Nephron progenitor cell (in vitro differentiated cells): Measurements from ENCODE around the gene CD69.
"Not testable (repeated sequence)": the region's sequence is repeated elsewhere in the genome, so short reads cannot be mapped to it uniquely, and the experiment has no call there.

ENCODE experiments used
- DNase-seq: peaks from one replicate; pipeline ENCODE4 v3.0.0; 2021
- H3K27ac Mint-ChIP-seq: 2 replicates; pipeline ENCODE4 v1.8.0; 2021; ENCODE audit warnings: mild to moderate bottlenecking, moderate library complexity, mixed read lengths
- H3K27me3 Mint-ChIP-seq: 2 replicates; pipeline ENCODE4 v1.8.0; 2021; ENCODE audit warnings: mild to moderate bottlenecking, low read depth, mixed read lengths; ENCODE audit not compliant: poor library complexity
- H3K36me3 Mint-ChIP-seq: 2 replicates; pipeline ENCODE4 v1.8.0; 2021; ENCODE audit warnings: low read depth, mixed read lengths
- H3K4me1 Mint-ChIP-seq: 2 replicates; pipeline ENCODE4 v1.8.0; 2021; ENCODE audit warnings: mixed read lengths
- H3K4me3 Mint-ChIP-seq: 2 replicates; pipeline ENCODE4 v1.8.0; 2021; ENCODE audit warnings: mild to moderate bottlenecking, moderate library complexity, mixed read lengths
- H3K9me3 Mint-ChIP-seq: 2 replicates; pipeline ENCODE4 v1.8.0; 2021; ENCODE audit warnings: mild to moderate bottlenecking, moderate library complexity, mixed read lengths
- TF ChIP-seq, protein P1 (sequence below): fragments of 200-600 bp; sonication (generic); IDR thresholded peaks from 2 replicates; pipeline ENCODE4 v1.5.0; 2021; ENCODE audit warnings: antibody characterized with exemption

Gene CD69

DNA sequence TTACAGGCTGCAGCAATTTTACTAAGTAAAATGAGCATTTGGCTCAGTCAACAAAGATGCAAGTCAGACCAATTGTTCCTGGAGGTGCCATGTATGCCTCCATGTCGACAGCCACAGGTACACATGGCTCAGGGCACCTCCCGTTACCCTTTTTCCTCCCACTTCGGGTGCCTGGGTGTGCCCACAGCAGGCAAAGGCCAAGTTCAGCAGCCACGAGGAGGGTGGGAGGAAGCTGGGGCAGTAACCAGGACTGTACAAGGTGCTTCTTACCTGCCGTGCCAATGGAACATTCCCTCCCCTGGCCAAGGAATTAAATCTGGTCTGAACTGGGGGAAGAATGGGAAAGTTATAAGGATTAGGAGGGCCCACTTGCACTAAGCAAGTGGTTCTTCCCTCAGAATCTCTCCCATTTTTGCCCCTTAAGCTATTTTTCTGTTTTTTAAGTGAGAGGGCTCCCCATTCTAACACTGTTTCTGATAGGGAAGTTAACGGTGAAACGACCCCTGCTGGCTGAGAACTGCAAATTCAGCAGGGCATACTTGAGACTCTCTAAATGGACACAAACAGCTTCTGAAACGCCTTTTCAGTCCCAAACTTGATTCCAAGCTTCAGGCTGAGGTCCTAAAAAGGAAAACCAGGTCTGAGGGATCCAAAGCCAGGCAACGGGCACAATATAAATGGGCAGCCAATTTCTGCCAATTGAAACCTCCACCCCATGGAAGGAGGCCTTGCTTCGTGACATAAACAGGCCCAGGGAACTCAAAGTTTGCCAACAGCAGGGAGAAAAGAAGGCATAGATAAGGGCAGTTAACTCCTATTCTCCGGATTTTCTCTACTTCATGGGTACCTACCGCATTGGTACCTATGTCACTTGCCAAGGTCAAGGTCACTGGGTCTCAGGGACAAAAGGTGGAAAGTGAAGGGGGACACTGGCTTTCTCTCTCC lies 52.6 kb downstream of the CD69 start:
- TF ChIP-seq, protein P1, sequence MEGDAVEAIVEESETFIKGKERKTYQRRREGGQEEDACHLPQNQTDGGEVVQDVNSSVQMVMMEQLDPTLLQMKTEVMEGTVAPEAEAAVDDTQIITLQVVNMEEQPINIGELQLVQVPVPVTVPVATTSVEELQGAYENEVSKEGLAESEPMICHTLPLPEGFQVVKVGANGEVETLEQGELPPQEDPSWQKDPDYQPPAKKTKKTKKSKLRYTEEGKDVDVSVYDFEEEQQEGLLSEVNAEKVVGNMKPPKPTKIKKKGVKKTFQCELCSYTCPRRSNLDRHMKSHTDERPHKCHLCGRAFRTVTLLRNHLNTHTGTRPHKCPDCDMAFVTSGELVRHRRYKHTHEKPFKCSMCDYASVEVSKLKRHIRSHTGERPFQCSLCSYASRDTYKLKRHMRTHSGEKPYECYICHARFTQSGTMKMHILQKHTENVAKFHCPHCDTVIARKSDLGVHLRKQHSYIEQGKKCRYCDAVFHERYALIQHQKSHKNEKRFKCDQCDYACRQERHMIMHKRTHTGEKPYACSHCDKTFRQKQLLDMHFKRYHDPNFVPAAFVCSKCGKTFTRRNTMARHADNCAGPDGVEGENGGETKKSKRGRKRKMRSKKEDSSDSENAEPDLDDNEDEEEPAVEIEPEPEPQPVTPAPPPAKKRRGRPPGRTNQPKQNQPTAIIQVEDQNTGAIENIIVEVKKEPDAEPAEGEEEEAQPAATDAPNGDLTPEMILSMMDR = peak; percentile 76
- peaks cover 14% of the 10 kb centered on the region for H3K9me3 Mint-ChIP-seq
- no peaks in the 10 kb centered on the region for H3K4me1 Mint-ChIP-seq
- no peaks in the 10 kb centered on the region for H3K36me3 Mint-ChIP-seq
- no peak overlapping the region for H3K4me3 Mint-ChIP-seq
- peaks cover 5% of the 10 kb centered on the region for H3K27me3 Mint-ChIP-seq
- DNase-seq = peak; percentile 49
- H3K27ac Mint-ChIP-seq = no peak overlapping the region

DNA sequence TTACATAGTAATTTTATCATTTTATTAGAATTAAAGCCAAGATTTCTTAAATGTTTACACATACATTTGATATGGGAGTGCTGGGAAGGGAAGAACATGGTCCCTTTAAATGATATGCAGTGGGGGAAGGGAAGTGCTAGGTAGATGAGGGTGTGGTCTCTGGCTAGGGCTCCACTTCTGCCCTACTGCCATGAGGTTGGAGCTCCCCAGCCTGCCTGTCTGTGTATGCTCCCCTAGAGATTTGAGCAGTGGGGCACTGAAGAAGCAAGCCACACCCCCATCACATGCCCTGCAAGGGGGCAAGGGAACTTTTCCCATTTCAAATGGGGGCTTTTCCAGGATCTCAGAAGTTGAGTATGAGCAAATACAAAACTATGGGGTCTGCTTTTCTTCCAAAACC lies 53.3 kb downstream of the CD69 start:
- DNase-seq = no peak
- peaks cover 5% of the 10 kb centered on the region for H3K27me3 Mint-ChIP-seq
- no peak overlapping the region for H3K27ac Mint-ChIP-seq
- TF ChIP-seq, protein P1 = no peak
- peaks cover 20% of the 10 kb centered on the region for H3K9me3 Mint-ChIP-seq
- H3K36me3 Mint-ChIP-seq = no peaks in the 10 kb centered on the region
- H3K4me1 Mint-ChIP-seq = no peaks in the 10 kb centered on the region
- H3K4me3 Mint-ChIP-seq = no peak overlapping the region

DNA sequence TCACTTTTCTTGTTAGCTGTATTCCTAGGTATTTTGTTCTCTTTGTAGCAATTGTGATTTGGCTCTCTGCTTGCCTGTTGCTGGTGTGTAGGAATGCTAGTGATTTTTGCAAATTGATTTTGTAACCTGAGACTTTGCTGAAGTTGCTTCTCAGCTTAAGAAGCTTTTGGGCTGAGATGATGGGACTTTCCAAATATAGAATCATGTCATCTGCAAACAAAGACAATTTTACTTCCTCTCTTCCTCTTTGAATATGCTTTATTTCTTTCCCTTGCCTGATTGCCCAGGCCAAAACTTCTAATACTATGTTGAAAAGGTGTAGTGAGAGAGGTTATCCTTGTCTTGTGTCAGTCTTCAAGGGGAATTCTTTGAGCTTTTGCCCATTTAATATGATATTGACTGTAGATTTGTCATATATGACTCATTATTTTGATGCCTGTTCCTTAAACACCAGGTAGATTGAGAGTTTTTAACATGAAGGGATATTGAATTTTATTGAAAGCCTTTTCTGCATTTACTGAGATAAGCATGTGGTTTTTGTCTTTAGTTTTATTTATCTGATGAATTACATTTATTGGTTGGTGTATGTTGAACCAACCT lies 54.5 kb downstream of the CD69 start:
- peaks cover 8% of the 10 kb centered on the region for H3K27me3 Mint-ChIP-seq
- H3K4me3 Mint-ChIP-seq = no peak overlapping the region
- TF ChIP-seq, protein P1 = no peak
- DNase-seq = no peak
- H3K27ac Mint-ChIP-seq = no peak overlapping the region
- no peaks in the 10 kb centered on the region for H3K4me1 Mint-ChIP-seq
- peaks cover 27% of the 10 kb centered on the region for H3K9me3 Mint-ChIP-seq
- H3K36me3 Mint-ChIP-seq = no peaks in the 10 kb centered on the region

DNA sequence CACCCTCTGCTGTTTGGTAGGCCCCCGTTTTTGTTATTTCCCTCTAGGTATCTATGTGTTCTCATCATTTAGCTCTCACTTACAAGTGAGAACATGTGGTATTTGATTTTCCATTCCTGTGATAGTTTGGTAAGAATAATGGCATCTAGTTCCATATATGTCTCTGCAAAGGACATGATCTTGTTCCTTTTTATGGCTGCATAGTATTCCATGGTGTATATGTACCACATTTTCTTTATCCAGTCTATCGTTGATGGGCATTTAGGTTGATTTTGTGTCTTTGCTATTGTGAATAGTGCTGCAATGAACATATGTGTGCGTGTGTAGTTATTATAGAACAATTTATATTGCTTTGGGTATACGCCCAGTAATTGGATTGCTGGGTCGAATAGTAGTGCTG lies 56.1 kb downstream of the CD69 start:
- not testable (repeated sequence) for H3K27me3 Mint-ChIP-seq

More for the DNA sequence above, 56.1 kb downstream of the CD69 start:
- not testable (repeated sequence) for H3K36me3 Mint-ChIP-seq, H3K27ac Mint-ChIP-seq, H3K4me3 Mint-ChIP-seq, DNase-seq, H3K4me1 Mint-ChIP-seq
- H3K9me3 Mint-ChIP-seq = peaks cover 27% of the 10 kb centered on the region
